ENCODE measurements around the gene KCNJ18.
"Not testable (repeated sequence)": the region's sequence is repeated elsewhere in the genome, so short reads cannot be mapped to it uniquely, and the experiment has no call there.

KCNJ18 gene

GRCh38 chr17:21691481-21691880 is 842 bp upstream of the KCNJ18 start:
- POLR2A ChIA-PET; H3K9me3 ChIP-seq (ENCODE audit: control insufficient read depth, insufficient read depth, low read depth, low read length); H3K4me1 ChIP-seq (ENCODE audit: control insufficient read depth, insufficient read depth, low read length); H3K4me3 ChIP-seq (ENCODE audit: low read depth, low read length); H3K36me3 ChIP-seq (ENCODE audit: control insufficient read depth in 2 of 2, insufficient read depth in 1 of 2, low read length in 2 of 2); H3K27ac ChIP-seq (ENCODE audit: extremely low read depth, low read depth, low read length); CTCF ChIA-PET: not testable (repeated sequence)
- peak; percentile 40; the same call in 1 of the 2 replicates for TF ChIP-seq ZIC2 (tag by site-specific recombination; IDR thresholded peaks at IDR 0.05)

- H3K4me3 ChIP-seq (ENCODE audit: low read depth, low read length); H3K36me3 ChIP-seq (ENCODE audit: control insufficient read depth in 2 of 2, insufficient read depth in 1 of 2, low read length in 2 of 2); CTCF ChIA-PET; H3K27ac ChIP-seq (ENCODE audit: extremely low read depth, low read depth, low read length); H3K9me3 ChIP-seq (ENCODE audit: control insufficient read depth, insufficient read depth, low read depth, low read length); H3K4me1 ChIP-seq (ENCODE audit: control insufficient read depth, insufficient read depth, low read length); POLR2A ChIA-PET: not testable (repeated sequence)
Observed at GRCh38 chr17:21692704-21693065, 362 bp downstream of the KCNJ18 start.

- CTCF ChIA-PET; H3K9me3 ChIP-seq (ENCODE audit: control insufficient read depth, insufficient read depth, low read depth, low read length): not testable (repeated sequence)
Observed at GRCh38 chr17:21693391-21693796, 1.1 kb downstream of the KCNJ18 start.

GRCh38 chr17:21693937-21694336 is 1.6 kb downstream of the KCNJ18 start:
- H3K4me3 ChIP-seq (ENCODE audit: low read depth, low read length); H3K9me3 ChIP-seq (ENCODE audit: control insufficient read depth, insufficient read depth, low read depth, low read length); H3K27ac ChIP-seq (ENCODE audit: extremely low read depth, low read depth, low read length); H3K36me3 ChIP-seq (ENCODE audit: control insufficient read depth in 2 of 2, insufficient read depth in 1 of 2, low read length in 2 of 2); H3K4me1 ChIP-seq (ENCODE audit: control insufficient read depth, insufficient read depth, low read length); CTCF ChIA-PET; POLR2A ChIA-PET: not testable (repeated sequence)

More at GRCh38 chr17:21693391-21693796, 1.1 kb downstream of the KCNJ18 start:
- POLR2A ChIA-PET; H3K4me3 ChIP-seq (ENCODE audit: low read depth, low read length); H3K36me3 ChIP-seq (ENCODE audit: control insufficient read depth in 2 of 2, insufficient read depth in 1 of 2, low read length in 2 of 2); H3K27ac ChIP-seq (ENCODE audit: extremely low read depth, low read depth, low read length); H3K4me1 ChIP-seq (ENCODE audit: control insufficient read depth, insufficient read depth, low read length): not testable (repeated sequence)

GRCh38 chr17:21696227-21696626 is 3.9 kb downstream of the KCNJ18 start:
- H3K9me3 ChIP-seq (ENCODE audit: control insufficient read depth, insufficient read depth, low read depth, low read length); H3K4me1 ChIP-seq (ENCODE audit: control insufficient read depth, insufficient read depth, low read length); CTCF ChIA-PET; H3K36me3 ChIP-seq (ENCODE audit: control insufficient read depth in 2 of 2, insufficient read depth in 1 of 2, low read length in 2 of 2); H3K27ac ChIP-seq (ENCODE audit: extremely low read depth, low read depth, low read length); H3K4me3 ChIP-seq (ENCODE audit: low read depth, low read length); POLR2A ChIA-PET: not testable (repeated sequence)
- TF ChIP-seq ZFHX2 (tag by site-specific recombination; conservative IDR thresholded peaks at IDR 0.05) (peak; percentile 82), EGR2 (tag by site-specific recombination; IDR thresholded peaks at IDR 0.05; ENCODE audit: low read depth) (peak; percentile 97)

GRCh38 chr17:21696842-21697507 is 4.7 kb downstream of the KCNJ18 start:
- H3K36me3 ChIP-seq (ENCODE audit: control insufficient read depth in 2 of 2, insufficient read depth in 1 of 2, low read length in 2 of 2); CTCF ChIA-PET; H3K4me1 ChIP-seq (ENCODE audit: control insufficient read depth, insufficient read depth, low read length); H3K9me3 ChIP-seq (ENCODE audit: control insufficient read depth, insufficient read depth, low read depth, low read length); H3K4me3 ChIP-seq (ENCODE audit: low read depth, low read length); POLR2A ChIA-PET; H3K27ac ChIP-seq (ENCODE audit: extremely low read depth, low read depth, low read length): not testable (repeated sequence)

- CTCF ChIA-PET; H3K4me1 ChIP-seq (ENCODE audit: control insufficient read depth, insufficient read depth, low read length); H3K4me3 ChIP-seq (ENCODE audit: low read depth, low read length); H3K9me3 ChIP-seq (ENCODE audit: control insufficient read depth, insufficient read depth, low read depth, low read length); POLR2A ChIA-PET; H3K27ac ChIP-seq (ENCODE audit: extremely low read depth, low read depth, low read length); H3K36me3 ChIP-seq (ENCODE audit: control insufficient read depth in 2 of 2, insufficient read depth in 1 of 2, low read length in 2 of 2): not testable (repeated sequence)
Observed at GRCh38 chr17:21697508-21697860, 5.2 kb downstream of the KCNJ18 start.

- CTCF ChIA-PET; H3K9me3 ChIP-seq (ENCODE audit: control insufficient read depth, insufficient read depth, low read depth, low read length); H3K4me1 ChIP-seq (ENCODE audit: control insufficient read depth, insufficient read depth, low read length); H3K4me3 ChIP-seq (ENCODE audit: low read depth, low read length); H3K36me3 ChIP-seq (ENCODE audit: control insufficient read depth in 2 of 2, insufficient read depth in 1 of 2, low read length in 2 of 2); POLR2A ChIA-PET; H3K27ac ChIP-seq (ENCODE audit: extremely low read depth, low read depth, low read length): not testable (repeated sequence)
Observed at GRCh38 chr17:21698437-21699075, 6.2 kb downstream of the KCNJ18 start.

GRCh38 chr17:21699124-21699523 is 6.8 kb downstream of the KCNJ18 start:
- not testable (repeated sequence) for H3K27ac ChIP-seq (ENCODE audit: extremely low read depth, low read depth, low read length)

GRCh38 chr17:21699573-21700236 is 7.4 kb downstream of the KCNJ18 start:
- CTCF ChIA-PET; H3K9me3 ChIP-seq (ENCODE audit: control insufficient read depth, insufficient read depth, low read depth, low read length); POLR2A ChIA-PET: not testable (repeated sequence)

More at GRCh38 chr17:21699124-21699523, 6.8 kb downstream of the KCNJ18 start:
- H3K4me1 ChIP-seq (ENCODE audit: control insufficient read depth, insufficient read depth, low read length); POLR2A ChIA-PET; H3K4me3 ChIP-seq (ENCODE audit: low read depth, low read length); H3K9me3 ChIP-seq (ENCODE audit: control insufficient read depth, insufficient read depth, low read depth, low read length); CTCF ChIA-PET; H3K36me3 ChIP-seq (ENCODE audit: control insufficient read depth in 2 of 2, insufficient read depth in 1 of 2, low read length in 2 of 2): not testable (repeated sequence)

GRCh38 chr17:21701090-21701489 is 8.8 kb downstream of the KCNJ18 start:
- H3K4me1 ChIP-seq (ENCODE audit: control insufficient read depth, insufficient read depth, low read length); POLR2A ChIA-PET; H3K27ac ChIP-seq (ENCODE audit: extremely low read depth, low read depth, low read length); H3K36me3 ChIP-seq (ENCODE audit: control insufficient read depth in 2 of 2, insufficient read depth in 1 of 2, low read length in 2 of 2); H3K4me3 ChIP-seq (ENCODE audit: low read depth, low read length); CTCF ChIA-PET; H3K9me3 ChIP-seq (ENCODE audit: control insufficient read depth, insufficient read depth, low read depth, low read length): not testable (repeated sequence)

More at GRCh38 chr17:21699573-21700236, 7.4 kb downstream of the KCNJ18 start:
- not testable (repeated sequence) for H3K4me3 ChIP-seq (ENCODE audit: low read depth, low read length); H3K36me3 ChIP-seq (ENCODE audit: control insufficient read depth in 2 of 2, insufficient read depth in 1 of 2, low read length in 2 of 2); H3K27ac ChIP-seq (ENCODE audit: extremely low read depth, low read depth, low read length); H3K4me1 ChIP-seq (ENCODE audit: control insufficient read depth, insufficient read depth, low read length)

Data from HEK293 (cell line).